GM12892 (cell line): ENCODE measurements around the gene TK2.

Source experiments
- POLR2A ChIP-seq: IDR thresholded peaks from 2 replicates; pipeline ENCODE4 v1.6.1; 2011; ENCODE audit warnings: low read depth, low read length, control low read depth
- POLR2AphosphoS5 ChIP-seq: IDR thresholded peaks from 2 replicates; pipeline ENCODE4 v1.6.1; 2011; ENCODE audit warnings: low read depth, low read length, control low read depth

DNA sequence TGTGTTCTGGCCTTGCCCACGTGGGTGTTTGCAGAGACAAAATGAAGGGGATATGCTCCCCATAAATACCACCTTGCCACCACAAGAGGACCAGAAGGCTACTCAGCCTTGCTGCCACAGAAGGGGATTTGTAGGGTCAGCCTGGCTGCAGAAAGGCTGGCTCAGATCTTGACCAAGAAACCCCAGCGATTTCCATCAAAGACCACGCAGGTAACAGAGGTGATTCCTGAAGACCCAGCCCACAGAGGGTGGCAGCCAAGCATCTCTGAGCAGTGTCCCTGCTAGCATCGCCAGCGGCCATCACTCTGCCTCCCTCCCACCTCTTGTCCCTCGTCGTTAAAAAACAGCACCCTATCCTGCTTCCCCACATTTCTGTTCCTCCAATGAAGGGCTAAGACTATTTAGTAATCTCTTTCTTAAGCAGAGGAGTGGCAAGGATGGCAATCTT is 68.0 kb downstream of the TK2 start:
- TF ChIP-seq POLR2AphosphoS5 (no peak), POLR2A (no peak)
